Measurements from ENCODE around the gene FUT3.

- TF ChIP-seq POLR2A (IDR thresholded peaks at IDR 0.05), result no peak
- peak; percentile 31 to 73 (median 66) for TF ChIP-seq CTCF (IDR thresholded peaks at IDR 0.05)
Measured at GRCh38 chr19:5891938-5892771, 40.9 kb upstream of the FUT3 start.

Measured in adrenal gland (tissue), 5 donors.